ENCODE measurements around the gene KDM4C.

DNA sequence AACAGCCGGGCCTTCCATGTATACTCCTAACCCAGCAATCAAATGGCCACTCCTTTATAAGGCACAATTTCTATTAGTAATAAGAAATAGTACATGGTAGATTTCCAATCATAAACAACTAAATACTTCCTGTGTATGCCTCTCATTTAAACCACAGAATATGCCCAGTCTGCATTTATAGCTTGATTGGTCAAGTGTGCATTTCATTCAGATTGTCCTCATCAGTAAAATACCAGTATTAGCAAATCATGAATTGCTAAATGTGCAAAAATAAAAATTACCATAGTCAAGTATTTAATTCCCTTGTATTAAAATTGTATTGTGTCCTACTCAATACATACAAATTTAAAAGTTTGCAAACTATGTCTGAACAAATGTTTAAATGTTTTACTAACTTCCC lies 406.2 kb downstream of the KDM4C start:
- TF ChIP-seq, protein P1, sequence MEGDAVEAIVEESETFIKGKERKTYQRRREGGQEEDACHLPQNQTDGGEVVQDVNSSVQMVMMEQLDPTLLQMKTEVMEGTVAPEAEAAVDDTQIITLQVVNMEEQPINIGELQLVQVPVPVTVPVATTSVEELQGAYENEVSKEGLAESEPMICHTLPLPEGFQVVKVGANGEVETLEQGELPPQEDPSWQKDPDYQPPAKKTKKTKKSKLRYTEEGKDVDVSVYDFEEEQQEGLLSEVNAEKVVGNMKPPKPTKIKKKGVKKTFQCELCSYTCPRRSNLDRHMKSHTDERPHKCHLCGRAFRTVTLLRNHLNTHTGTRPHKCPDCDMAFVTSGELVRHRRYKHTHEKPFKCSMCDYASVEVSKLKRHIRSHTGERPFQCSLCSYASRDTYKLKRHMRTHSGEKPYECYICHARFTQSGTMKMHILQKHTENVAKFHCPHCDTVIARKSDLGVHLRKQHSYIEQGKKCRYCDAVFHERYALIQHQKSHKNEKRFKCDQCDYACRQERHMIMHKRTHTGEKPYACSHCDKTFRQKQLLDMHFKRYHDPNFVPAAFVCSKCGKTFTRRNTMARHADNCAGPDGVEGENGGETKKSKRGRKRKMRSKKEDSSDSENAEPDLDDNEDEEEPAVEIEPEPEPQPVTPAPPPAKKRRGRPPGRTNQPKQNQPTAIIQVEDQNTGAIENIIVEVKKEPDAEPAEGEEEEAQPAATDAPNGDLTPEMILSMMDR (IDR thresholded peaks at IDR 0.05; ENCODE audit: low read length) = no peak
- TF ChIP-seq EZH2 (IDR thresholded peaks at IDR 0.05; ENCODE audit: borderline replicate concordance, low read length) = no peak
